GM19035 (cell line): ENCODE measurements around the gene PIK3R5.

Source experiments
- ATAC-seq: cut with Tn5 transposase; IDR thresholded peaks from one replicate; pipeline ENCODE4 v1.9.1; 2021; ENCODE audit not compliant: unreplicated experiment

The PIK3R5 gene

GRCh38 chr17:8881606-8882005 lies 83.9 kb downstream of the PIK3R5 start:
- no peak for ATAC-seq

GRCh38 chr17:8880466-8880865 lies 85.0 kb downstream of the PIK3R5 start:
- no peak for ATAC-seq

GRCh38 chr17:8879410-8879809 lies 86.1 kb downstream of the PIK3R5 start:
- ATAC-seq, result no peak

GRCh38 chr17:8877984-8878383 lies 87.5 kb downstream of the PIK3R5 start:
- ATAC-seq, result no peak

GRCh38 chr17:8875957-8876356 lies 89.5 kb downstream of the PIK3R5 start:
- no peak for ATAC-seq

- no peak for ATAC-seq
Observed at GRCh38 chr17:8875436-8875835, 90.1 kb downstream of the PIK3R5 start.

GRCh38 chr17:8873801-8874715 lies 91.4 kb downstream of the PIK3R5 start:
- no peak for ATAC-seq

GRCh38 chr17:8872705-8873435 lies 92.6 kb downstream of the PIK3R5 start:
- ATAC-seq, result no peak

GRCh38 chr17:8872036-8872704 lies 93.3 kb downstream of the PIK3R5 start:
- no peak for ATAC-seq

GRCh38 chr17:8871081-8871581 lies 94.4 kb downstream of the PIK3R5 start:
- ATAC-seq, result no peak

GRCh38 chr17:8870406-8871040 lies 95.0 kb downstream of the PIK3R5 start:
- ATAC-seq, result no peak

GRCh38 chr17:8869114-8869815 lies 96.2 kb downstream of the PIK3R5 start:
- no peak for ATAC-seq

- ATAC-seq, result no peak
Observed at GRCh38 chr17:8868529-8868951, 97.0 kb downstream of the PIK3R5 start.

GRCh38 chr17:8868092-8868491 lies 97.4 kb downstream of the PIK3R5 start:
- ATAC-seq, result no peak

GRCh38 chr17:8867361-8867981 lies 98.0 kb downstream of the PIK3R5 start, which contains the start of gene PIK3R6:
Gene PIK3R6 (minus strand): TSS chr17:8867674. CDS start chr17:8849794, 17,880 bp downstream.
- ATAC-seq, result no peak

- ATAC-seq, result no peak
Observed at GRCh38 chr17:8865811-8866210, 99.7 kb downstream of the PIK3R5 start.

- ATAC-seq, result no peak
Observed at GRCh38 chr17:8865385-8865784, 100.1 kb downstream of the PIK3R5 start.

- ATAC-seq, result no peak
Observed at GRCh38 chr17:8862213-8863056, 103.1 kb downstream of the PIK3R5 start.
